GM23338 (cell line): Measurements from ENCODE around the gene ABHD17A. TPM values are rescaled to one million over a fixed set of nuclear protein-coding genes. Genes with fewer than 3 reads are reported as not detected.

Source experiments
- ATAC-seq: fragments of 200-7000 bp; cut with Tn5 transposase; 3 replicates; pipeline ENCODE4 v1.9.1; 2020
- DNase-seq: peaks from one replicate; pipeline ENCODE4 v3.0.0-alpha.2; 2015; ENCODE audit warnings: low spot score
- H2AFZ ChIP-seq: fragments of 200-600 bp; sonication (generic); 2 replicates; pipeline ENCODE4 v1.8.0; 2016; ENCODE audit warnings: antibody characterized with exemption, mild to moderate bottlenecking, moderate library complexity
- H3F3A ChIP-seq: fragments of 200-600 bp; sonication (generic); replicated peaks from 2 replicates; pipeline ENCODE4 v1.8.0; 2017; ENCODE audit warnings: antibody characterized with exemption, mixed run types, low read depth
- H3K27ac ChIP-seq: fragments of 200-600 bp; sonication (generic); 2 replicates; pipeline ENCODE4 v1.6.1; 2016; ENCODE audit warnings: low read depth
- H3K27me3 ChIP-seq: fragments of 200-600 bp; sonication (generic); 2 replicates; pipeline ENCODE4 v1.8.0; 2016; ENCODE audit warnings: mild to moderate bottlenecking, mixed run types, moderate library complexity; ENCODE audit not compliant: insufficient read depth
- H3K36me3 ChIP-seq: fragments of 200-600 bp; sonication (generic); 2 replicates; pipeline ENCODE4 v1.8.0; 2016; ENCODE audit warnings: mild to moderate bottlenecking; ENCODE audit not compliant: insufficient read depth
- H3K4me1 ChIP-seq: fragments of 200-600 bp; sonication (generic); 2 replicates; pipeline ENCODE4 v1.8.0; 2016; ENCODE audit warnings: mild to moderate bottlenecking, moderate library complexity; ENCODE audit not compliant: insufficient read depth
- H3K4me2 ChIP-seq: fragments of 200-600 bp; sonication (generic); 2 replicates; pipeline ENCODE4 v1.7.1; 2017; ENCODE audit warnings: mixed run types
- H3K4me3 ChIP-seq: fragments of 200-600 bp; sonication (generic); 2 replicates; pipeline ENCODE4 v1.6.1; 2016; ENCODE audit warnings: mixed run types
- H3K79me2 ChIP-seq: fragments of 200-600 bp; sonication (generic); replicated peaks from 2 replicates; pipeline ENCODE4 v1.8.0; 2017; ENCODE audit warnings: mild to moderate bottlenecking; ENCODE audit not compliant: insufficient read depth
- H3K9me2 ChIP-seq: fragments of 200-600 bp; sonication (generic); 2 replicates; pipeline ENCODE4 v1.8.0; 2017; ENCODE audit not compliant: insufficient read depth
- H4K20me1 ChIP-seq: fragments of 200-600 bp; sonication (generic); replicated peaks from 2 replicates; pipeline ENCODE4 v1.8.0; 2017; ENCODE audit warnings: mild to moderate bottlenecking; ENCODE audit not compliant: insufficient read depth
- H3K27ac Mint-ChIP-seq: 2 replicates; pipeline ENCODE4 v1.8.0; 2020; ENCODE audit warnings: inconsistent platforms, mild to moderate bottlenecking, moderate library complexity, mixed read lengths
- H3K27me3 Mint-ChIP-seq: 3 replicates; pipeline ENCODE4 v1.8.0; 2022; ENCODE audit warnings: low read depth, mild to moderate bottlenecking, moderate library complexity, mixed read lengths, inconsistent platforms; ENCODE audit not compliant: insufficient read depth, poor library complexity
- H3K36me3 Mint-ChIP-seq: 3 replicates; pipeline ENCODE4 v1.8.0; 2021; ENCODE audit warnings: low read depth, mild to moderate bottlenecking, inconsistent platforms, moderate library complexity, mixed read lengths
- H3K4me1 Mint-ChIP-seq: 3 replicates; pipeline ENCODE4 v1.8.0; 2020; ENCODE audit warnings: mild to moderate bottlenecking, inconsistent platforms, mixed read lengths
- H3K4me3 Mint-ChIP-seq: 3 replicates; pipeline ENCODE4 v1.8.0; 2021; ENCODE audit warnings: moderate library complexity, mild to moderate bottlenecking, inconsistent platforms, mixed read lengths
- H3K9me3 Mint-ChIP-seq: 3 replicates; pipeline ENCODE4 v1.8.0; 2020; ENCODE audit warnings: moderate library complexity, mild to moderate bottlenecking, inconsistent platforms, mixed read lengths
- NANOG ChIP-seq: IDR thresholded peaks from 2 replicates; pipeline ENCODE4 v1.6.1; 2016; ENCODE audit warnings: antibody characterized with exemption, borderline replicate concordance
- polyA plus RNA-seq: library from polyadenylated mRNA; unstranded; fragments of >200 nt; fragmentation: Nextera tagmentation; extraction: Ambion mirVana; gene quantifications from 2 replicates; pipeline ENCODE4 v1.2.1, GENCODE V29; 2016
- total RNA-seq: library from RNA; depleted of rRNA; stranded (reverse); fragments of >200 nt; shearing (Covaris generic); gene quantifications from 2 replicates; pipeline ENCODE4 v1.2.3, GENCODE V29; 2014
- TF ChIP-seq, protein P1 (sequence below): IDR thresholded peaks from 2 replicates; pipeline ENCODE4 v1.6.1; 2016; ENCODE audit warnings: antibody characterized with exemption
- TF ChIP-seq, protein P2 (sequence below), 2 experiments: fragments of 200-600 bp in 1 of 2; sonication (generic) in 1 of 2; conservative IDR thresholded peaks; 2 replicates each; pipeline versions ENCODE4 v1.5.1 to v1.6.1; 2016 to 2017; ENCODE audit warnings: antibody characterized with exemption in 2 of 2, low read depth in 2 of 2, mild to moderate bottlenecking in 2 of 2, moderate library complexity in 1 of 2
- TF ChIP-seq, protein P3 (sequence below): fragments of 250-450 bp; sonication (Bioruptor Pico); IDR thresholded peaks from 2 replicates; pipeline ENCODE4 v1.5.0; 2020; ENCODE audit warnings: mild to moderate bottlenecking, moderate library complexity

The ABHD17A gene
- total and polyA plus RNA-seq, 2 experiments from 2014 or later, result 34.2 to 99.9 TPM

DNA sequence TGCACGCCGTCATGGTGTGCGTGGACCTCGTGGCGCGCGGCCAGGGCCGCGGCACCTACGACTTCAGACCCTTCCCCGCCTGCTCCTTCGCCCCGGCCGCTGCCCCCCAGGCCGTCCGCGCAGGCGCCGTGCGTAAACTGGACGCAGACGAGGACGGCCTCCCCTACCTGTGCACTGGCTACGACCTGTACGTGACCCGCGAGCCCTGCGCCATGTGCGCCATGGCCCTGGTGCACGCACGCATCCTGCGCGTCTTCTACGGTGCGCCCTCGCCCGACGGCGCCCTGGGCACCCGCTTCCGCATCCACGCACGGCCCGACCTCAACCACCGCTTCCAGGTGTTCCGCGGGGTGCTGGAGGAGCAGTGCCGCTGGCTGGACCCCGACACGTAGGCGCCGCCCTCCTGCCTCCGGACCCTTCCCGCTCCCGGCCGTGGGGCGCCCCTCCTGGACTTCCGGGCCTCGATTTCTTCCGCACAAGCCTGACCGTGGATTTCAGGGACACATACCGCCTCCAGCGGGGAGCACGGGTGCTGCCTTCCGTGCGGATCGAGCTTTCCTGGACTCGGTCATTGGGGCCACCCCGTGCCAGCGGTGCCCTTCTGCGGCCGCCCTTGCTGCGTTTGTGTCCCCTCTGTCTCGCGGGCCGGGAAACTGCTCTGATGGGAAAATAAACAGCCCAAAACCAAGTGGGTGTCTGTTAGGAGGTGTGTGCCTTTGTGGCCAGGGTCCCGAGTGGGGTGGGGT is 27.6 kb upstream of the ABHD17A start (continued):
- TF ChIP-seq, protein P1, sequence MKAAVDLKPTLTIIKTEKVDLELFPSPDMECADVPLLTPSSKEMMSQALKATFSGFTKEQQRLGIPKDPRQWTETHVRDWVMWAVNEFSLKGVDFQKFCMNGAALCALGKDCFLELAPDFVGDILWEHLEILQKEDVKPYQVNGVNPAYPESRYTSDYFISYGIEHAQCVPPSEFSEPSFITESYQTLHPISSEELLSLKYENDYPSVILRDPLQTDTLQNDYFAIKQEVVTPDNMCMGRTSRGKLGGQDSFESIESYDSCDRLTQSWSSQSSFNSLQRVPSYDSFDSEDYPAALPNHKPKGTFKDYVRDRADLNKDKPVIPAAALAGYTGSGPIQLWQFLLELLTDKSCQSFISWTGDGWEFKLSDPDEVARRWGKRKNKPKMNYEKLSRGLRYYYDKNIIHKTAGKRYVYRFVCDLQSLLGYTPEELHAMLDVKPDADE, result no peak
- TF ChIP-seq NANOG, result no peak

DNA sequence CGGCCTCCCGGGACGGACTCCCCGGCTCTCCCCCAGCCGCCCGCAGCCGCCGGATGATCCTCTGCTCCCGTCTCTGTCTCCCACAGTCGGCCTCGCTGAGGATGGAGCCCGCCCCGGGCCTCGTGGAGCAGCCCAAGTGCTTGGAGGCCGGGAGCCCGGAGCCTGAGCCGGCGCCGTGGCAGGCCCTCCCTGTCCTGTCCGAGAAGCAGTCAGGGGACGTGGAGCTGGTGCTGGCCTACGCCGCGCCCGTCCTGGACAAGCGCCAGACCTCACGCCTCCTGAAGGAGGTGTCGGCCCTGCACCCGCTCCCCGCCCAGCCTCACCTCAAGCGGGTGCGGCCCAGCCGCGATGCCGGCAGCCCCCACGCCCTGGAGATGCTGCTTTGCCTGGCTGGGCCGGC is 26.7 kb upstream of the ABHD17A start:
- H3K4me1 Mint-ChIP-seq, result 0 out of 3 replicates have a peak, but pooled peaks cover 2% of the 10 kb centered on the region
- no peak; the same call in 2 of the 3 replicates for ATAC-seq
- Histone ChIP-seq H3K79me2 (peaks cover 62% of the 10 kb centered on the region), H3F3A (no peaks in the 10 kb centered on the region), H3K4me3 (no peak overlapping the region), H3K4me2 (no peak overlapping the region), H3K27me3 (no peaks in the 10 kb centered on the region), H2AFZ (no peak overlapping the region), H3K4me1 (no peaks in the 10 kb centered on the region), H4K20me1 (peaks cover 4% of the 10 kb centered on the region), H3K9me2 (no peaks in the 10 kb centered on the region), H3K27ac (no peak overlapping the region), H3K36me3 (no peaks in the 10 kb centered on the region)
- no peaks in the 10 kb centered on the region for H3K9me3 Mint-ChIP-seq
- H3K27ac Mint-ChIP-seq, result no peak overlapping the region
- DNase-seq, result peak; percentile 41
- no peak overlapping the region for H3K4me3 Mint-ChIP-seq
- peaks cover 19% of the 10 kb centered on the region for H3K36me3 Mint-ChIP-seq
- peaks cover 6% of the 10 kb centered on the region for H3K27me3 Mint-ChIP-seq
- TF ChIP-seq, protein P2, sequence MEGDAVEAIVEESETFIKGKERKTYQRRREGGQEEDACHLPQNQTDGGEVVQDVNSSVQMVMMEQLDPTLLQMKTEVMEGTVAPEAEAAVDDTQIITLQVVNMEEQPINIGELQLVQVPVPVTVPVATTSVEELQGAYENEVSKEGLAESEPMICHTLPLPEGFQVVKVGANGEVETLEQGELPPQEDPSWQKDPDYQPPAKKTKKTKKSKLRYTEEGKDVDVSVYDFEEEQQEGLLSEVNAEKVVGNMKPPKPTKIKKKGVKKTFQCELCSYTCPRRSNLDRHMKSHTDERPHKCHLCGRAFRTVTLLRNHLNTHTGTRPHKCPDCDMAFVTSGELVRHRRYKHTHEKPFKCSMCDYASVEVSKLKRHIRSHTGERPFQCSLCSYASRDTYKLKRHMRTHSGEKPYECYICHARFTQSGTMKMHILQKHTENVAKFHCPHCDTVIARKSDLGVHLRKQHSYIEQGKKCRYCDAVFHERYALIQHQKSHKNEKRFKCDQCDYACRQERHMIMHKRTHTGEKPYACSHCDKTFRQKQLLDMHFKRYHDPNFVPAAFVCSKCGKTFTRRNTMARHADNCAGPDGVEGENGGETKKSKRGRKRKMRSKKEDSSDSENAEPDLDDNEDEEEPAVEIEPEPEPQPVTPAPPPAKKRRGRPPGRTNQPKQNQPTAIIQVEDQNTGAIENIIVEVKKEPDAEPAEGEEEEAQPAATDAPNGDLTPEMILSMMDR (conservative IDR thresholded peaks at IDR 0.05; ENCODE audit: low read depth in 2 of 2), result no peak
- TF ChIP-seq, protein P3, sequence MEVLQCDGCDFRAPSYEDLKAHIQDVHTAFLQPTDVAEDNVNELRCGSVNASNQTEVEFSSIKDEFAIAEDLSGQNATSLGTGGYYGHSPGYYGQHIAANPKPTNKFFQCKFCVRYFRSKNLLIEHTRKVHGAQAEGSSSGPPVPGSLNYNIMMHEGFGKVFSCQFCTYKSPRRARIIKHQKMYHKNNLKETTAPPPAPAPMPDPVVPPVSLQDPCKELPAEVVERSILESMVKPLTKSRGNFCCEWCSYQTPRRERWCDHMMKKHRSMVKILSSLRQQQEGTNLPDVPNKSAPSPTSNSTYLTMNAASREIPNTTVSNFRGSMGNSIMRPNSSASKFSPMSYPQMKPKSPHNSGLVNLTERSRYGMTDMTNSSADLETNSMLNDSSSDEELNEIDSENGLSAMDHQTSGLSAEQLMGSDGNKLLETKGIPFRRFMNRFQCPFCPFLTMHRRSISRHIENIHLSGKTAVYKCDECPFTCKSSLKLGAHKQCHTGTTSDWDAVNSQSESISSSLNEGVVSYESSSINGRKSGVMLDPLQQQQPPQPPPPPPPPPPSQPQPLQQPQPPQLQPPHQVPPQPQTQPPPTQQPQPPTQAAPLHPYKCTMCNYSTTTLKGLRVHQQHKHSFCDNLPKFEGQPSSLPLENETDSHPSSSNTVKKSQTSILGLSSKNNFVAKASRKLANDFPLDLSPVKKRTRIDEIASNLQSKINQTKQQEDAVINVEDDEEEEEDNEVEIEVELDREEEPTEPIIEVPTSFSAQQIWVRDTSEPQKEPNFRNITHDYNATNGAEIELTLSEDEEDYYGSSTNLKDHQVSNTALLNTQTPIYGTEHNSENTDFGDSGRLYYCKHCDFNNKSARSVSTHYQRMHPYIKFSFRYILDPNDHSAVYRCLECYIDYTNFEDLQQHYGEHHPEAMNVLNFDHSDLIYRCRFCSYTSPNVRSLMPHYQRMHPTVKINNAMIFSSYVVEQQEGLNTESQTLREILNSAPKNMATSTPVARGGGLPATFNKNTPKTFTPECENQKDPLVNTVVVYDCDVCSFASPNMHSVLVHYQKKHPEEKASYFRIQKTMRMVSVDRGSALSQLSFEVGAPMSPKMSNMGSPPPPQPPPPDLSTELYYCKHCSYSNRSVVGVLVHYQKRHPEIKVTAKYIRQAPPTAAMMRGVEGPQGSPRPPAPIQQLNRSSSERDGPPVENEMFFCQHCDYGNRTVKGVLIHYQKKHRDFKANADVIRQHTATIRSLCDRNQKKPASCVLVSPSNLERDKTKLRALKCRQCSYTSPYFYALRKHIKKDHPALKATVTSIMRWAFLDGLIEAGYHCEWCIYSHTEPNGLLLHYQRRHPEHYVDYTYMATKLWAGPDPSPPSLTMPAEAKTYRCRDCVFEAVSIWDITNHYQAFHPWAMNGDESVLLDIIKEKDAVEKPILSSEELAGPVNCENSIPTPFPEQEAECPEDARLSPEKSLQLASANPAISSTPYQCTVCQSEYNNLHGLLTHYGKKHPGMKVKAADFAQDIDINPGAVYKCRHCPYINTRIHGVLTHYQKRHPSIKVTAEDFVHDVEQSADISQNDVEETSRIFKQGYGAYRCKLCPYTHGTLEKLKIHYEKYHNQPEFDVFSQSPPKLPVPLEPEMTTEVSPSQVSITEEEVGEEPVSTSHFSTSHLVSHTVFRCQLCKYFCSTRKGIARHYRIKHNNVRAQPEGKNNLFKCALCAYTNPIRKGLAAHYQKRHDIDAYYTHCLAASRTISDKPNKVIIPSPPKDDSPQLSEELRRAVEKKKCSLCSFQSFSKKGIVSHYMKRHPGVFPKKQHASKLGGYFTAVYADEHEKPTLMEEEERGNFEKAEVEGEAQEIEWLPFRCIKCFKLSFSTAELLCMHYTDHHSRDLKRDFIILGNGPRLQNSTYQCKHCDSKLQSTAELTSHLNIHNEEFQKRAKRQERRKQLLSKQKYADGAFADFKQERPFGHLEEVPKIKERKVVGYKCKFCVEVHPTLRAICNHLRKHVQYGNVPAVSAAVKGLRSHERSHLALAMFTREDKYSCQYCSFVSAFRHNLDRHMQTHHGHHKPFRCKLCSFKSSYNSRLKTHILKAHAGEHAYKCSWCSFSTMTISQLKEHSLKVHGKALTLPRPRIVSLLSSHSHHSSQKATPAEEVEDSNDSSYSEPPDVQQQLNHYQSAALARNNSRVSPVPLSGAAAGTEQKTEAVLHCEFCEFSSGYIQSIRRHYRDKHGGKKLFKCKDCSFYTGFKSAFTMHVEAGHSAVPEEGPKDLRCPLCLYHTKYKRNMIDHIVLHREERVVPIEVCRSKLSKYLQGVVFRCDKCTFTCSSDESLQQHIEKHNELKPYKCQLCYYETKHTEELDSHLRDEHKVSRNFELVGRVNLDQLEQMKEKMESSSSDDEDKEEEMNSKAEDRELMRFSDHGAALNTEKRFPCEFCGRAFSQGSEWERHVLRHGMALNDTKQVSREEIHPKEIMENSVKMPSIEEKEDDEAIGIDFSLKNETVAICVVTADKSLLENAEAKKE (CRISPR knock-in tag), result no peak
